ENCODE data around the gene EIF4G3. TPM values are rescaled to one million over a fixed set of nuclear protein-coding genes. Genes with fewer than 3 reads are reported as not detected.

Gene EIF4G3
- total RNA-seq, 1 experiment from 2014 or later = 39.9 TPM

GRCh38 chr1:20829531-20829930 lies 347.2 kb downstream of the EIF4G3 start:
- intact Hi-C loops (cut with micrococcal nuclease; ENCODE audit: unreplicated experiment) = no loop called here
- no TSS peak for BruUV-seq (replicated peaks)
- Mint-ChIP-seq H3K27me3 (ENCODE audit: unreplicated experiment) (no peaks in the 10 kb centered on the region), H3K36me3 (ENCODE audit: insufficient read depth, unreplicated experiment) (no peaks in the 10 kb centered on the region), H3K4me1 (ENCODE audit: low read depth, unreplicated experiment) (no peaks in the 10 kb centered on the region), H3K27ac (ENCODE audit: unreplicated experiment) (no peak overlapping the region), H3K9me3 (ENCODE audit: low read depth, unreplicated experiment) (no peaks in the 10 kb centered on the region), H3K4me3 (ENCODE audit: low read depth, unreplicated experiment) (no peak overlapping the region)
- CTCF ChIA-PET = no interaction called here
- no peak for TF ChIP-seq CTCF (IDR thresholded peaks at IDR 0.05; ENCODE audit: unreplicated experiment)
- no peak for DNase-seq

GRCh38 chr1:20823845-20824244 lies 352.9 kb downstream of the EIF4G3 start:
- TF ChIP-seq CTCF (IDR thresholded peaks at IDR 0.05; ENCODE audit: unreplicated experiment) = no peak
- Mint-ChIP-seq H3K4me3 (ENCODE audit: low read depth, unreplicated experiment) (no peak overlapping the region), H3K27ac (ENCODE audit: unreplicated experiment) (no peak overlapping the region), H3K9me3 (ENCODE audit: low read depth, unreplicated experiment) (no peaks in the 10 kb centered on the region), H3K4me1 (ENCODE audit: low read depth, unreplicated experiment) (no peaks in the 10 kb centered on the region), H3K27me3 (ENCODE audit: unreplicated experiment) (no peaks in the 10 kb centered on the region), H3K36me3 (ENCODE audit: insufficient read depth, unreplicated experiment) (no peaks in the 10 kb centered on the region)
- CTCF ChIA-PET = no interaction called here
- BruUV-seq (replicated peaks) = no TSS peak
- DNase-seq = no peak
- intact Hi-C loops (cut with micrococcal nuclease; ENCODE audit: unreplicated experiment) = no loop called here

- H3K27me3 Mint-ChIP-seq (ENCODE audit: unreplicated experiment) = no peaks in the 10 kb centered on the region
- no peaks in the 10 kb centered on the region for H3K4me1 Mint-ChIP-seq (ENCODE audit: low read depth, unreplicated experiment)
- no peaks in the 10 kb centered on the region for H3K9me3 Mint-ChIP-seq (ENCODE audit: low read depth, unreplicated experiment)
- DNase-seq = no peak
- no TSS peak for BruUV-seq (replicated peaks)
- no peak overlapping the region for H3K27ac Mint-ChIP-seq (ENCODE audit: unreplicated experiment)
- intact Hi-C loops (cut with micrococcal nuclease; ENCODE audit: unreplicated experiment) = no loop called here
- CTCF ChIA-PET = no interaction called here
- no peak for TF ChIP-seq CTCF (IDR thresholded peaks at IDR 0.05; ENCODE audit: unreplicated experiment)
- no peak overlapping the region for H3K4me3 Mint-ChIP-seq (ENCODE audit: low read depth, unreplicated experiment)
- H3K36me3 Mint-ChIP-seq (ENCODE audit: insufficient read depth, unreplicated experiment) = no peaks in the 10 kb centered on the region
These were observed 355.2 kb downstream of the EIF4G3 start for GRCh38 chr1:20821466-20821865.

- no peak for TF ChIP-seq CTCF (IDR thresholded peaks at IDR 0.05; ENCODE audit: unreplicated experiment)
- H3K27ac Mint-ChIP-seq (ENCODE audit: unreplicated experiment) = no peak overlapping the region
- no peaks in the 10 kb centered on the region for H3K9me3 Mint-ChIP-seq (ENCODE audit: low read depth, unreplicated experiment)
- no peak for DNase-seq
- no peaks in the 10 kb centered on the region for H3K4me1 Mint-ChIP-seq (ENCODE audit: low read depth, unreplicated experiment)
- intact Hi-C loops (cut with micrococcal nuclease; ENCODE audit: unreplicated experiment) = no loop called here
- no peak overlapping the region for H3K4me3 Mint-ChIP-seq (ENCODE audit: low read depth, unreplicated experiment)
- no TSS peak for BruUV-seq (replicated peaks)
- CTCF ChIA-PET = no interaction called here
- H3K36me3 Mint-ChIP-seq (ENCODE audit: insufficient read depth, unreplicated experiment) = no peaks in the 10 kb centered on the region
- no peaks in the 10 kb centered on the region for H3K27me3 Mint-ChIP-seq (ENCODE audit: unreplicated experiment)
These were observed 356.9 kb downstream of the EIF4G3 start for GRCh38 chr1:20819818-20820217.

- CTCF ChIA-PET = no interaction called here
- Mint-ChIP-seq H3K27ac (ENCODE audit: unreplicated experiment) (no peak overlapping the region), H3K4me1 (ENCODE audit: low read depth, unreplicated experiment) (no peaks in the 10 kb centered on the region), H3K27me3 (ENCODE audit: unreplicated experiment) (no peaks in the 10 kb centered on the region), H3K4me3 (ENCODE audit: low read depth, unreplicated experiment) (no peak overlapping the region), H3K9me3 (ENCODE audit: low read depth, unreplicated experiment) (no peaks in the 10 kb centered on the region), H3K36me3 (ENCODE audit: insufficient read depth, unreplicated experiment) (no peaks in the 10 kb centered on the region)
- intact Hi-C loops (cut with micrococcal nuclease; ENCODE audit: unreplicated experiment) = no loop called here
- no peak for DNase-seq
- no TSS peak for BruUV-seq (replicated peaks)
- TF ChIP-seq CTCF (IDR thresholded peaks at IDR 0.05; ENCODE audit: unreplicated experiment) = no peak
These were observed 362.2 kb downstream of the EIF4G3 start for GRCh38 chr1:20814534-20814871.
